NCI-H748 (cell line): ENCODE results near the gene POU3F3.
A peak's percentile ranks its signal among the peaks of the same experiment; 100 is the strongest.

ENCODE experiments used
- DNase-seq: peaks from one replicate; lab custom pipeline; 2025; ENCODE audit not compliant: unreplicated experiment; lab: John Stamatoyannopoulos, UW

POU3F3 gene

DNA sequence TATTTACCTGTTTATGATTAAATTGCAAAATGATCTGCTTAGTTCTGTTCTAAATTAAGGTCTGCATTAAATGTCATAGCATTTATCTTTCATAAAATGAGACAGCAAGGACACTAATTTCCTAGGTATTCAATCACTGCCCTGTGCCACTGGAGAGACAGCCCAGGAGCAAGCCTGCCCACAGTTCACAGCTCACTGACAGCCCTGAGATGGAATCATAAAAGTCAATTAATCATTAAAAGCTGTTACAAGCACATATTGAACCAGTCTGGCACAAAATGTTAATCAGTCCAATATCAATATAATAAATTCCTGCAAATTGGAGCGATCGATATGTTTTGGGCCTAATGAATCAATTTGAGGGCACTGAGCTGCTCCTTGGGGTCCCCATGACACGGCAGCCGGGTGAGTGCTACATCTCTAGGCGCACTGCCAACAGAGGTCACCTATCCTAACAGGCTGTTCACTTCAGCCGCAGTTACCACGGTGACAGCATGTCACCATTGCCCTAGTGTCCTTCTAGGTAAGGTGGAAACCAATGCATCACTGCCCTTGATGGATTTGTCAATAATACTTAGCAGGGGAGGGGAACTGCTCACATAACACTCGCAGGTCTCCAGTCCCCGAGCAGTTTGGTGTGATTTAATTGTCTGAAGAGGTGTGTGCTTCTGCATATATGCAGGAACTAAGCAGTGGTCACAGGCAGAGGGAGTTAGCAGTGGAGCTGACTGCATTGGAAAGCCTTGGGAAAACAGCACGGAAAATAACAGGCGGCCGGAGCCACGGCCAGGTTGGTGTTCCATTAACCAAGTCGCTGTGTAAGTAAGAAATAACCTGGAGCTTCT, 47.3 kb downstream of the POU3F3 start:
- peak; percentile 98 for DNase-seq

DNA sequence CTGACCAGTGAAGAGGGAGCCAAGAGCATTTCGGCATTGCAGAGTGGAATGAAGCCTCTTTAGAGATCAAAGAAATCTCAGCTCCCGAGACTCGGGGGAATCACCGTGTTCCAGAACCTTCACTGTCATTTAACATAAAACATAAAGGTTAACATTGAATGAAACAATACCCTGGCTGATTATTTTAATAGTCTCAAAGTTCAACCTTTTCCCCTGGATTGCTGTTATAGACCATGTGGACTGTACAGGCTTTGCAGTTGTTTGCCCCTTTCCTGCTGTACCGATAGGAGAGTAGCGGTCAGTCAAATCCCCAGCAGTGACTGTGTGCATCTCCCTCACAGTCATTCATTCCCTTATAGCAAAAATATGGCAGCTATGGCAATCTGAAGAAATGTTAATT, 48.4 kb downstream of the POU3F3 start:
- no peak for DNase-seq
